NCI-H82 treated with DMSO at 0.1 percent for 48 hours (cell line): ENCODE measurements around the gene SPTBN2.

ENCODE experiments used
- DNase-seq: peaks from one replicate; lab custom pipeline; 2025; ENCODE audit not compliant: unreplicated experiment; lab: John Stamatoyannopoulos, UW

The SPTBN2 gene

DNA sequence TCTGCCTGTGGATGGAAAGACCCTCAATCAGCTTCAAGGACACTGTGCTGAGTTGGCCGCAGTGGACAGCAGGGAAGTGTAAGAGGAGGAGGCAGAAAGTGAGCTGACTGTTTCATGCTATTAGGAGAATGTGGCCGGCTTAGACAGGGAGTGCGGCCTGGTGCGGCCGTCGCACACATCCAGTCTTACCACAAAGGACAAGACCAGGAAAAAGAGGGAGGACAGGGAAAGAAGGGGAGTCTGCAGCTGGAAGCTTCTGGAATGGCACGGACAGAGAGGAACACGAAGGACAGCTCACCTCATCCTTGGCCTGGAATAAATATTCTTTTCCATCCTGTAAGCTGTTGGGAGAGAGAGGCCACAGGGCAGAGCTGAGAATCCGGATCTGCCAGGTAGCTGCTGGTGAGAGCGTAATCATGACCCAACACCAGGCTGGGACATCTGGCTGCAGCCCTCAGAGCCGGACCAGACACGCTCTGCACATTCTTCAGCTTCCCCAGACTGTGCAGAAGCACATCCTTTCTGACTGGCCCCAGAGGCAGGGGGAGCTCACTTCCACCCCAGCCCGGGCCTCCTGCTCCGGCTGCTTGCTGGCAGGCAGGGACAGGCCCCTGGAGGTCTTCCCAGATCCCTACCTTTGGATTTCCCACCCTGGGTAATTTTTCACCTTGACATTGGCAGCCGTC lies 42.8 kb downstream of the SPTBN2 start:
- DNase-seq, result no peak

GRCh38 chr11:66685276-66686099 lies 43.5 kb downstream of the SPTBN2 start:
- no peak for DNase-seq

GRCh38 chr11:66684635-66685034 lies 44.4 kb downstream of the SPTBN2 start:
- DNase-seq, result no peak

GRCh38 chr11:66683877-66684276 lies 45.1 kb downstream of the SPTBN2 start:
- no peak for DNase-seq

DNA sequence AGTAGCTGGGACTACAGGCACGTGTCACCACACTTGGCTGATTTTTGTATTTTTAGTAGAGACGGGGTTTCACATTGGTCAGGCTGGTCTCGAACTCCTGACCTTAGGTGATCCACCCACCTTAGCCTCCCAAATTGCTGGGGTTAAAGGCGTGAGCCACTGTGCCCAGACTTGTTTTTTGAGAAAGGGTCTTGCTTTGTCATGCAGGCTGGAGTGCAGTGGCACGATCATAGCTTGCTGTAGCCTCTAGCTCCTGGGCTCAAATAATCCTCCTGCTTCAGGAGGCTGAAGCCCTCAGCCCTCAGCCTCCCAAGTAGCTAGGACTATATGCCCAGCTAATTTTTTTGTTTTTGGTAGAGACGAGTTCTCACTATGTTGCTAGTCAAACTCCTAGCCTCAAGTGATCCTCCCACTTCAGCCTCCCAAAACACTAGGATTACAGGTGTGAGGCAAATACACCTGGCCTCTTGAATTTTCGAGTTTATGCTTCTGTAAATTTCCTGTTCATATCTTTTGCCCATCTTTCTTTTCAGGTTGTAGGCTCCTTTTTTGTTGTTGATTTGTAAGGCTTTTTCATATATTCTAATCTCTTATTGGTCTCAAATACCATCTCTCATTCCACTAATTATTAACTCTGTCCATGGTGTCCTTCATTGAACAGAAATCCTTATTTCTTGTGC lies 47.9 kb downstream of the SPTBN2 start:
- DNase-seq, result no peak

- peak; percentile 84 for DNase-seq
Measured at GRCh38 chr11:66677599-66678375, 51.2 kb downstream of the SPTBN2 start, which contains the start of gene RBM4B. Gene RBM4B, minus strand, starts transcription at chr11:66677887. Its CDS starts 808 bp downstream, at chr11:66677079.

- no peak for DNase-seq
Measured at GRCh38 chr11:66676931-66677598, 52.0 kb downstream of the SPTBN2 start.

DNA sequence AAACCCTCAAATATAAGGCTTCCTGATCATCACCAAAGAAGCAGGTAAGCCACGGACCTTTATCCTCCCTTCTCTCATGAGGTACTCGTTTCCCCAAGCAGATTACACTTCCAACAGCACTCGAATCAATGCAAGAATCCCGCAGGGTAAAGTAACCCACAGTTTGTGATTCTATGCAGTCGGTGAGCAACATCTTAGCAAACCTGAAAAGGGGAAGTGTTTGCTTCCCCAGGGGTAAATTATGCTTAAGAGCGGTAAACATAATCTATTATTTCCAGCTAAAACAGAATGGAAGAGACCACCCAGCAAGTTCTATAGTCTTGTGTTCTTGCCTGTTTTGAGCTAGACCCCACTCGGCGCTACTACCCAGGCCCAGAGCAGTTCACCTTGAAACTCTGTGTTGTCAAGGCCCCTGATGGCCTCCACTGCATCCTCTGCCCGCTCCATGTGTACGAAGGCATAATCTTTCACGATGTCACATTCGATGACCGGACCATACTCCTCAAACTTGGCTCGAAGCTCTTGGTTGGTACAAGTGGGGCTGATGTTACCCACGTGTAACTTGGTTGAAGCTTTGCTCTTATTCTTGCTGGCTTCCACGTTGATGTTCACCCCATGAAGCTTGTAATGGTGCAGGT lies 52.6 kb downstream of the SPTBN2 start:
- no peak for DNase-seq

DNA sequence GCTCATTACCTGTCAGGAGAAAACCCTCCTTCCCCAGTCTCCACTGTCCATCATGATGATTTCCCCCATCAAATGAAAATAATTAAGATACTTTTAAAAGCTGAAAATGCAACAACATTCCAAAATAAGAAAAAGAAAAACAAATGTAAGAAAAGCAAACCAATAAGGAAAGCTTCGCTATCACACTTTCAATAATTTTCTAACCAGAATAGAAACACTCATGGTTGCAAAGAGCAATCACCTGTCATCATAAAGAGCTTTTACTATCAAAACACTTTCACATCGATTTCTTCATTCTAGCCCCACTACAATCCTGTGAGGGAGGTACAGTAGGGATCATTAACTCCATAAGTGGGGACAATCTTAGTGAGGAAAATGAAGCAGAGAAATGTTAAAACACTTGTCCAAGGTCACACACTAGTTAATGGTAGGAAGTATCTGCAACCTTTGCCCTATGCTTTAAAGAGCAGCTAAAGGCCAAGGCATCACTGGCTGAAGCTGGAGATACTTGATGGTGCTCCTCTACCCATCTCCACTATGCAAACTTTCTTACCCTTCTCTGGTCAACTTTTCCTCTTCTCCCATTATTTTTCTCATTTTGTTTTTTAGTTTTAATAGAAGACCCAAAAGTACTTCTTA lies 53.9 kb downstream of the SPTBN2 start:
- DNase-seq, result no peak

GRCh38 chr11:66670816-66671215 lies 58.2 kb downstream of the SPTBN2 start:
- no peak for DNase-seq

GRCh38 chr11:66665369-66665768 lies 63.6 kb downstream of the SPTBN2 start:
- DNase-seq, result no peak

GRCh38 chr11:66663741-66664296 lies 65.2 kb downstream of the SPTBN2 start:
- DNase-seq, result no peak

DNA sequence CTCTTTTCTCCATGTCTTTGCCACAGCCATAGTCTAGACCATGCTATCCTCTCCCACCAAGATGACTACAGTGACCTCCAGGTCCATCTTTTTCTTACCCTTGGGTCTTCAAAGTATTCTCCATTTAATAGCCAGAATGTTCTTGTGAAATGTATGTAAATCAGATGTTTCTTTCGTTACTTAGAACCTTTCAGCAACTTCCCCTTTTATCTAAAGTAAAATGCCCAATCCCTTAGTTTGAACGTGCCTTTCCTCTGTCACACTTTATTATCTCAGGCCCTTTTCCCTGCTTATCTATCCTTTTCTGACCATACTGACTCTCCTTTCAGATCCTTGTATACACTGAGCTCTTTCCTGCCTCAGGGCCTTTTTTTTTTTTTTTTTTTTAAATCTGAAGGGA lies 69.3 kb downstream of the SPTBN2 start:
- DNase-seq, result no peak

DNA sequence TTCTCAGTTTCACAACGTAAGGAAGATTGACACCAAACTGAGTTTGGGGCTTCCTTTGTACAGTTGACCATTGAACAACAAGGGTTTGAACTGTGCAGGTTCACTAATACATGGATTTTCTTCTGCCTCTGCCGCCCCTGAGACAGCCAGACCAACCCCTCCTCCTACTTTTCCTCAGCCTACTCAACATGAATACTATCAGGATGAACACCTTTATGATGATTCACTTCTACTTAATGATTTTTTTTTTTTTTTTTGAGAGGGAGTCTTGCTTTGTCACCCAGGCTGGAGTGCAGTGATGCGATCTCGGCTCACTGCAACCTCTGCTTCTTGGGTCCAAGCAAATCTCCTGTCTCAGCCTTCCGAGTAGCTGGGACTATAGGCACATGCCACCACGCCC lies 75.9 kb downstream of the SPTBN2 start:
- no peak for DNase-seq

DNA sequence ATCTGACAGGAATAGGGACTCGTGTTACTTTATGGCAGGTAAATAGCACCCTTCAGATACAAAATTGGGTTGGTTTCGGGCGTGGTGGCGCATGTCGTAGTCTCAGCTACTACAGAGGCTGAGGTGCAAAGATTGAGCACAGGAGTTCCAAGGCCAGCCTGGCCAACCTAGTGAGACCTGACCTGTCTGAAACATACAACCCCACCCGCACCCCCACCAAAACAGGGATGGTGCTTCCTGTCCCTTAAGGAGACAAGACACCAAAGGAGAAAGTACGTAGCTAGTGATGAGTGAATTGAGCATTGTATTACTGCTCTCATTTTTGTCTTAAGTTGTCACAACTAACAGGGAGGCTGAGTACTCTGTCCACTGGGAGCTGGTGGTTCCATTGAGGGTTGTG lies 76.4 kb downstream of the SPTBN2 start:
- DNase-seq, result no peak

- no peak for DNase-seq
Measured at GRCh38 chr11:66651016-66651415, 78.0 kb downstream of the SPTBN2 start.

- no peak for DNase-seq
Measured at GRCh38 chr11:66649903-66650302, 79.1 kb downstream of the SPTBN2 start.

- no peak for DNase-seq
Measured at GRCh38 chr11:66646828-66647227, 82.2 kb downstream of the SPTBN2 start.

DNA sequence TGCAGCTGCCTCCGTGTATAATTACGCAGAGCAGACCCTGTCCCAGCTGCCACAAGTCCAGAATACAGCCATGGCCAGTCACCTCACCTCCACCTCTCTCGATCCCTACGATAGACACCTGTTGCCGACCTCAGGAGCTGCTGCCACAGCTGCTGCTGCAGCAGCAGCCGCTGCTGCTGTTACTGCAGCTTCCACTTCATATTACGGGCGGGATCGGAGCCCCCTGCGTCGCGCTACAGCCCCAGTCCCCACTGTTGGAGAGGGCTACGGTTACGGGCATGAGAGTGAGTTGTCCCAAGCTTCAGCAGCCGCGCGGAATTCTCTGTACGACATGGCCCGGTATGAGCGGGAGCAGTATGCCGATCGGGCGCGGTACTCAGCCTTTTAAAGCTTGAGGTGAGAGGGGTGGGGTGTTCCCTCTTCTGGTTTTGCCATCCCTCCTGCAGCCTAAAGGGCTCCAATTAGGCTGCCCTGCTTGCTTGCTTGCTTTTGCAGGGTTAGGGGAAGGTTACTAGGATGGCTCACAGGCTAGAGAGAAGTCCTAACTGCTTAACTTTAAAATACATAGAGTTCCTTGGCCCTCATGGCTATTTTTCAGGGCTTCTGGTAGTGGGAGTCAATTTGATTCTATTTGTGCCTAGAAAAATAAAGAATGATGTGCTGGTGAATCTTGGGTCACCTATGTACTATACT lies 85.1 kb downstream of the SPTBN2 start:
- no peak for DNase-seq
